HG03060 (cell line): Measurements from ENCODE around the gene POFUT2.

Experiments used
- ATAC-seq: cut with Tn5 transposase; IDR thresholded peaks from one replicate; pipeline ENCODE4 v1.9.1; 2021; ENCODE audit warnings: low read depth, moderate number of reproducible peaks; ENCODE audit not compliant: unreplicated experiment

The POFUT2 gene

GRCh38 chr21:45299864-45300785, 12.4 kb upstream of the POFUT2 start:
- no peak for ATAC-seq

DNA sequence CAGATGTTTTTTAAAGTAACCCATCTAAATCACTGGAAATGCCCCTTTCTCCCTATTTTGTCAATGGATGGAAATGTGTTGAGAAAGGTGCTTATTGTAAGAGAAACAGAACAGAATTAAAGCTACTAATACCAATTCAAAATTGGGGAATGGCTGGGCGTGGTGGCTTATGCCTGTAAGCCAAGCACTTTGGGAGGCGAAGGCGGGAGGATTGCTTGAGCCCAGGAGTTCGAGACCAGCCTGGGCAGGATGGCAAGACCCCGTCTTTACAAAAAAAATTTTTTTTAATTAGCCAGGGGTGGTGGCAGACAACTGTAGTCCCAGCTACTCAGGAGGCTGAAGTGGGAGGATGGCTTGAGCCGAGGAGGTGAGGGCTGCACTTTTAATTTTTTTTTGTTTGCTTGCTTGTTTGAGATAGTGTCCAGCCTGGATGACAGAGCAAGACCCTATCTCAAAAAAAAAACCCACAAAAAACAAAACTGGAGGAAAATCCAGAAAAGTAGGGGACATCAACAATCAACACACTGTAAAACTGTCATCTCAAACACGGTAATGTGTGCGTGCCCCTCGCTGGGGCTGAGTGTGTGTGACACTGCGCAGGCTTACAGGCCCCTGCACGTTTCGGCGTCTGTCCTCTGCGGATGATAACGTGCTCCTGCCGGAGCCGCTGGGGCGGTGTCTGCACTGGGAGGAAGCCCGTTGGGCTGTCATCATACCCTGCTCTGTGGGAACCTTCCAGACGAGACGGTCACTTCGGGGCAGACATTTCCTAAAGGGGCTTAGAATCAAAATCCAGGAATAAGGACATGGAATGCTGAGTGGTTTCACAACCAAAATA, 11.6 kb upstream of the POFUT2 start:
- ATAC-seq: no peak

DNA sequence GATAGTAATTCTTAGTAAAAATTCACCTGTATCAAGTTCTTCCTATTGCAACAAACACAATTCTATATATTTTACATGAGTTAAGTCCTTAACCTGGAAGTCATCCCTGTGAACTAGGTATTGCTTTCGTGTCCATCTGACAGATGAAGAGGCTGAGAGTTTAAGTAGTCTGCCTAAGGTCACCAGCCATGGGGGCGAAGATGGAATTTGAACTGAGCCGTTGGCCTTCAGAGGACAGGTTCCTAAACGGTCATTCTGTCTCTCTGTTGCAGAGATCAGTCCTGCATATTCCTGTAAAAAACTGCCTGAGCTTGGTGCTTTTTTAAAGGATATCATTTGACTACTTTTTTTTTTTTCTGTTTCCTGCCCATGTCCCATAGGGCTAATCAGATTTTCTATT, 10.2 kb upstream of the POFUT2 start:
- no peak for ATAC-seq

DNA sequence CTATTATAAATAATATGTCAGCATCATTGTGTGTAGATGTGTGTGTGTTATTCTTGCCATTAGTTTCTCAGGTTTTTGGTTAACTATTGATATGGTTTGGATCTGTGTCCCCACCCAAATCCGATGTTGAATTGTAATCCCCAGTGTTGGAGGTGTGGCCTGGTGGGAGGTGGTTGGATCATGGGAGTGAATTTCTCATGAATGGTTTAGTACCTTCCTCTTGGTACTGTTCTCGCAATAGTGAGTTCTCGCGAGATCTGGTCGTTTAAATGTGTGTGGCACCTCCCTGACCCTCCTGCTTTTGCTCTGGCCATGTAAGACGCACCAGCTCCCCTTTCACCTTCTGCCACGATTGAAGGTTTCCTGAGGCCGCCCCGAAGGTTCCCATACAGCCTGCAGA, 9.6 kb upstream of the POFUT2 start:
- no peak for ATAC-seq

- no peak for ATAC-seq
These were observed 8.9 kb upstream of the POFUT2 start for GRCh38 chr21:45296638-45297037.

DNA sequence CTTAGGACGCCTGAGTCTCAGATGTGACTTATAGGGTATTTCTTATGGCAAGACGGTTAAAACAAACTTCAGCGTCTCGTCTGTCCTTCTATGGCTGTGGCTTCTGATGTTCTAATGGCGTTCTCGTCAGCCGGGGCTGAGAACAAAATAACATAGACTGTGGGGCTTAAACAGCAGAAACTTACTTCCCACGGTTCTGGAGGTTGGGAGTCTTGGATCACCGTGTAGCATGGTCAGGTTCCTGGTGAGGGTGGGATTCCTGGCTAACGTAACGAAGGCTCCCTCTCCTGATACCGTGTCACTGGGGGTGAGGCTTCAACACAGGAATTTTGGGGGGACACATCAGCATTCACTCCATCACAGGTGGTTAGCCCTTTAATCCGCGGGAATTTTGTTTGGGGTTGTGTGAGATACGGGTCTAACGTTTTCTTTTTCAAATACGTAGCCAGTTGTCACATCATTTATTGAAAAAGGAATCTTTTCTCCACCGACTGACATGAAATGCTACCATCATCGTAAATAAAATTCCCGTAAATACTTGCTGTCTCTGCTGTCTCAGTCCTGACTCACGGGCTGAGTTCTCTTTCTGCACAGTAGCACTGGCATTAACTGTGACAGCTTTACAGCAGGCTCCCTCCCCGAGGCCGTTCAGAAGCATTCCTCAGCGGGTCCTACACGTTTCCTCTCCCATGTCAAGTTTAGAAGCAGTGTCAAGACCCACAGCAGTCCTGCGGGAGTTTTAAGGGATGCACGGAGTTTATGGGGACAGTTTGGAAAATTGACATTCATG, 8.1 kb upstream of the POFUT2 start:
- no peak for ATAC-seq

GRCh38 chr21:45294509-45295291, 7.0 kb upstream of the POFUT2 start:
- no peak for ATAC-seq

DNA sequence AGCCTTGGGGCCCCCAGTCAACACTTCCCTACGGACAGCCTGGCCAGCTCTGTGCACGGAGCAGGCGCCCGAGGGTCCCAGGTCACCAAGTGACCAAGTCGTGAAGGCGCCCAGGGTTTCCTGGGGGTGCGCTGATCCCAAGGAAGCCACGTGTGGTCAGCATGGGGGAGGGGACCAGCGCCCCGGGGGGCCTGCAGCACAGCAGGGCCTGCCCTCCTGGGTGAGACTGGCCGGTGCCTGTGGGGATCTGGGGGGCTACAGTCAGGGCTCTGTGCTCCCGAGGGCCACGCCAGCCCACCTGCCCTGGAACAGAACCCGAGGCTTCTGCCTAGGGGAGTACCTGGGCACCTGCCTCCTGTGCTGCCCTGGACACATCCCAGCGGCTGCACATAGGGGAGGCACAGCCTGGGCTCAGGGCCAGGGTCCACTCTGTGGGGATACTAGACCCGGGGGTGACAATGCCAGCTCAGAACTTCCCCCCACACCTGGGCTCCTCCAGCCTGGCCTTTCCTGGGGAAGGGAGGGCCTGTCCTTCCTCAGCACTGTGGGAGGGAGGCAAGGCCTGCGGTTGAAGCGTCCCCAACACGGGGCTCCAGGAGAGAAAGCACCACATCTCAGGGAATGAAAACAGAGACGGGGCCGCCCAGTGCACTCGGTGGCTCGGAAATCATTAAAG, 6.2 kb upstream of the POFUT2 start:
- no peak for ATAC-seq

GRCh38 chr21:45293220-45293725, 5.6 kb upstream of the POFUT2 start:
- no peak for ATAC-seq

DNA sequence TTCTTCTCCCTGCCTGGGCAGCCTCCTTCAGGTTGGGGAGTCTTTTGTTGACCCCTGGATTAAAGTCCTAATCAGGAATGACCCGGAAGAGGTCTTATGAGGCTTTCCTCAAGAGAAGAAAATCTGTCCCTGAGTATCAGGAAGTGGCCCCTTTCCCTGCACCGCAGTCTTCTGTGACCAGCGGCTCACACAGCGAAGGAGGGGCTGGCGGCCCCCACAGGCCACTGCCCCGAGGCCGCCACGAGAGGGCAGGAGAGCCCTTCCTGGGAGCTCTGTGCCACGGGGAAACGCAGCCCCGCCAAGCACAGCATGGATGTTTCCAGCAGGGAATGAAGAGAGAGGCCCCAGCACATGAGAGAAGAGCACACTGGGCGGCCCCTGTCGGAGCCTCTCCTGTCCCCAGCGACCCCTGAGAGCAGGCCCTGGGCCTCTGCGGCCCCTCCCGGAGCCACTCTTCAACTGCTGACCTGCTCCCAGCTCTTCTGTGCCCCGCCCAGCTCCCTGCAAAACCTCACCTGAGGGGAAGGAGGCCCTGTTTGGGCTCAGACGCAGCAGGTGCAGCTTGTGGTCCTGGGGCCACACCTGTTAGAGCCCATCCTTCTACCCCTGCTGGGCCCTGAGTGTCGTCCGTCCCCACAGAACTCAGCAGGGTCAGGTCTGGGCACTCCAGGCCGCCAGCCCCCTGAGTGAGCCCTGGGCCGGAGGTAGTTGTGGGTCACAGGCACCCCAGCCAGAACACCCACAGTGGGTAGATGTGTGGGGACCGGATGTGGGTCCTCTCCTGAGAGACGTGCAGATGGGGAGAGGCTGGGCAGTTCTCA, 4.9 kb upstream of the POFUT2 start:
- ATAC-seq: no peak

- ATAC-seq: no peak
These were observed 4.1 kb upstream of the POFUT2 start for GRCh38 chr21:45291613-45292398.

- ATAC-seq: no peak
These were observed 3.4 kb upstream of the POFUT2 start for GRCh38 chr21:45290948-45291612.

DNA sequence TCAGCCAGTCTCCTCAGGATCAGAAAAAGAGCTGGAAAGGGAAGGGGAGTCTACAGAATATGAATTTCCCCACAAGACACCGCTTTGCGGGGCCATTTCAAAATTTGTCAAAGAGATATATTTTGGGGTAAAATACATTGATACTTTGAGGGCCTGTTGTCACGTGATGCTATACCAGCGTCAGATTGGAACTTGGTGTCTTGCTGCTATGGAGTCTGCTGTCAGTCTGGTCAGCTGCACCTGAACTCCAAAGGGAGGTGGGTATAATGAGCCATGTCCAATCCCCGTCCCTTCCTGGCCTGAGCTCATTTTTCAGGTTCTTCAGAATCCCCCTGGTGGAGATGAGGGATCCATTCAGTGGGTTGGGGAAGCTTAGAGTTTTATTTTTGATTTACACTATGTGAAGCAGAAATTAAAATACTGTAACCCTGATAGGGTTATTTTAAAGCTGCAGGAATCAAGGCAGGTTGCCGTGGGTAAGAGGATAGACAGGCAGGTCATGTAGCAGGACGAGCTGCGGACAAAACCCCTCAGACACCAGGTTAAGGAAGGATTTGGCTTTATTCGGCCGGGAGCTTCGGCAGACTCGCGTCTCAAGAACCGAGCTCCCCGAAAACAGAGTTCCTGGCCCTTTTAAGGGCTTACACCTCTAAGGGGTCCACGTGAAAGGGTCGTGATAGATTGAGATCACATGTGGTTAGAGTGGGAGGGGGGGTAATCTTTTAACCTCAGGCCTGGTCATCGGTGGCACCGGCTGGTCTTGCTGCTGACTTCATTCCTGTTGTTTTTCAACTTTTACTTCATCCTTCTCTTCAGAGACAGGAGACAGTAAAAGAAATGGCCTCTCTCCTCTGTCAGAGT, 2.2 kb upstream of the POFUT2 start:
- no peak for ATAC-seq

DNA sequence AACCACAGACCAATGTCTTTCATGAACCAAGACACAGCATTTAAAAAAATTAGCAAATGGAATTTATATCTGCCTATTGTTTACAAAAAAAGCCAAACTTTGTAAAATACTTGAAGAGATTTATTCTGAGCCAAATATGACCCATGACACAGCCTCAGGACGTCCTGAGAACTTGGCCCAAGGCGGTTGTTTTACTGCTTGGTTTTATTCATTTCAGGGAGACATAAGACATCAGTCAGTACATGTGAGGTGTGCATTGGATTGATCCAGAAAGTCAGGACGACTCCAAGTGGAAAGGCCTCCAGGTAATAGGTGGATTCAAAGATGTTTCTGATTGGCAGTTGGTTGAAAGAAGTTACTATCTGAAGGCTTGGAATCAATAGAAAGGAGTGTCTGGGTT, 1.4 kb upstream of the POFUT2 start:
- ATAC-seq: no peak

DNA sequence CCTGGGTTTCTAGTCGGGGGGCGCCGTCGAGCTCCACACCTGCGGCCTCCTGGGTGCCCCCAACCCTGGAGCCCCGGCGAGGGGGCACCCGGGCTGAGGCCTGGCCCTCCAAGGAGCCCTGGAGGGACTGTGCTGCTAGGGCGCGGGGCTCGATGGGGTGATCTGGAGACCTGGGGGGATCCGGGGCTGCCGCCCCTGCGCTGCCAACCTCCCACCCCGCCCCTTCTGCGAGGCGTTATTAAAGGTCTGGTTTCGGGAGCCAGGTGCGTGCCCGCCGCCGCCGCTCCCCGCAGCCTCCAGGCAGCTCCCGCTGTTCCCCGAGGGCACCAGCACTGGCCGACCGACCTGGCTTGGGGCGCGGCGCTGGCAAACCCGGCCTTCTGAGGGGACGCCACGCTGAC, 746 bp upstream of the POFUT2 start:
- ATAC-seq: no peak
